ENCODE measurements around the gene ECE2. TPM values are rescaled to one million over a fixed set of nuclear protein-coding genes. Genes with fewer than 3 reads are reported as not detected.

Gene ECE2
- total RNA-seq, 1 donor from 2014 or later, result not detected

- peak; percentile 80 for DNase-seq (ENCODE audit: low read depth)
Measured at GRCh38 chr3:184314363-184314699, 38.5 kb downstream of the ECE2 start, which contains the start of gene EIF4G1. TSS of gene EIF4G1 (plus strand) at chr3:184314606. CDS start at chr3:184315797, 1,191 bp downstream.

DNA sequence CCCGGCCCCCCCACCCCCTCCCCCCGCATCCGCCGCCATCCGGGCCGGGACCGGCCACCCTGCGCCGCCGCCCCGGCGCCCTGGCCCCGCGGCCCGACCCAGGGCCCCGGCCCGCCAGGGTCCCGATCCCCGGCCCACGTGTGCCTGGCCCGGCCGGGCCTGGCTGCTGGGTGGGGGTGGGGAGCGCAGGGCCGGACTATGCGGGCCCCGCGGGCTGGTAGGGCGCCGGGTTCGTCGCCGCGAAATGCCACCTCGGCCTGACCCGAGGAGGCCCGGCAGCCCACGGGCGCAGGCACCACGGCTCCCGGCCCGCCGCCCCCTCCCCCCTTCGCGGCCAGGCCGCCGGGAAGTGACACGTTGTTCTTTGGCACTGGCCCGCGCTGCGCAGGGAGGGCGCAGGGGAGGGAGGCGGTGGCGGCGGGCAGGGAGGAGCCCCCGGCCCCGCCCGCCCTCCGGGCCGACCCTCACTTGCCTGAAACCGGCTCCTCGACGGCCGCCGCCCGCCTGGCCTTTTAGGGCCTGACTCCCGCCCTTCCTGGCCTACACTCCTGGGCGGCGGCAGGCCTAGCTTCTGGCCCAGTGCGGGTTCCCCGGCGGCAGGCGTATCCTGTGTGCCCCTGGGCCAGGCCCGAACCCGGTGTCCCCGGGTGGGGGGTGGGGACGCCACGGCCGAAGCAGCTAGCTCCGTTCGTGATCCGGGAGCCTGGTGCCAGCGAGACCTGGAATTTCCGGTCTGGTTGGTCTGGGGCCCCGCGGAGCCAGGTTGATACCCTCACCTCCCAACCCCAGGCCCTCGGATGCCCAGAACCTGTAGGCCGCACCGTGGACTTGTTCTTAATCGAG is 39.1 kb downstream of the ECE2 start:
- DNase-seq (ENCODE audit: low read depth), result no peak

GRCh38 chr3:184315543-184315867 is 39.7 kb downstream of the ECE2 start:
- DNase-seq (ENCODE audit: low read depth), result no peak

DNA sequence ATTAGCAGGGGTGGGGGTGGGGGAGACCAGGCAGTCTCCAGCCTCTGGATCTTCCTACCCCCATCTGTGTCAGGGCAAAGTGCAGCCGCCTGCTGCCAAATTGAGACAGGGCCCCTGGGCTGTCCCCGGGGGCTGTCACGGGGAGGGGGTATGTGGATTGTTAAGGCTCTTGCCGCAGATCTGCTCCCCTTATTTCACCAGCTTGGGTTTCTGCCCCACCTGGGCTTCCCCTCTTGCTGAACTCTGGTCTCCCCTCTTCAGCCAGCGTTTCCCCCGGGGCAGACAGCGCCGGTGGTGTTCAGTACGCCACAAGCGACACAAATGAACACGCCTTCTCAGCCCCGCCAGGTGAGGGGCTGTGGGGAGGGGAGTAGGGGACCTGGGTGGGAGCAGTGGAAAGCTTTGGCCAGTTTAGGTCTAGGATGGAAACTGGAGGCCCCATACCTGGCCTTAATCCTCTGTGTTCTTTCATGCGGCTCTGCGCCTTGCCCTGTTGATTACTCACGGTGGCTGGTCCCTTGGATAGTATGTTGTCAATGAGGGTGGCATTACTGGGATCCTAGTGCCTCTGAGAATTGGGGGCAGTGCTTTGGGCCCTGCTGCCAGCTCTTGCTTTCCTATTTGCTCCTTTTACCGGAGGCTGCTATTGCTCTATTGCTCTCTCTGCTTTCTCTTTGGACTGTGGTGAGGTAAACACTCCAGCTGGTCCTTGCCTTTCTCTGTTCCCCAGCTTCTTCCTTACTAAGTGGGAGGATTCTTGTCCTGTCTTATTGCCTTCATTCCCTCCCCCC is 40.2 kb downstream of the ECE2 start:
- DNase-seq (ENCODE audit: low read depth), result peak; percentile 13

DNA sequence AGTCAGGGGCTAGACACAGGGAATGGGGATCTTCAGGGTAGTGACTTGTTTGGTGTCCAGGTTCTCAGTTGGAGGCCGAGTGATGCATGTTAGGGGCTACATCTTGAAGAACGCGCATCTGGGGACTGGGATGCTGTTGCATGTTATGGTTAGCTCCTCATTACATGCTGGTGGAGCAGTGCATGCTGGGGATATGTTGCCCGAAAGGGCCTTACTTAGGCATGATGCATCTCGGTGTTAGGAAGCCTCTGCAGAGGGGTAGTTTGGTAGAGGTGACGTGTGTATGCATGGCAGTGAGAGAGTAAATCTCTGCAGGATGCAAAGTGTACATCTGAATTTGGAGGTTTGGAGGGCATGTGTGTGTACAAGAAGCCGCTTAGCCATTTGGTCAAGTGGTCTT is 41.0 kb downstream of the ECE2 start:
- DNase-seq (ENCODE audit: low read depth), result no peak

DNA sequence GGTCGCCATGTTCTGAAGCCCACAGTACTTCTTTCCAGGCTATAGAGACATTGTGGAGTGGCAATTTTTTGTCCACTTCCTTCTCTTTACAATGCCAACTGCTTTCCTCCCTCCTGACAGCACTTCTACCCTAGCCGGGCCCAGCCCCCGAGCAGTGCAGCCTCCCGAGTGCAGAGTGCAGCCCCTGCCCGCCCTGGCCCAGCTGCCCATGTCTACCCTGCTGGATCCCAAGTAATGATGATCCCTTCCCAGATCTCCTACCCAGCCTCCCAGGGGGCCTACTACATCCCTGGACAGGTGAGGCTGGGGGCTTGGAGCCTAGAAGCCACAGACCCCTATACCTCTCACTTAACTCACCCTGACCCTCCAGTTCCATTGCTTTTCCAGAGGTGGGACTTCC is 41.4 kb downstream of the ECE2 start:
- no peak for DNase-seq (ENCODE audit: low read depth)

DNA sequence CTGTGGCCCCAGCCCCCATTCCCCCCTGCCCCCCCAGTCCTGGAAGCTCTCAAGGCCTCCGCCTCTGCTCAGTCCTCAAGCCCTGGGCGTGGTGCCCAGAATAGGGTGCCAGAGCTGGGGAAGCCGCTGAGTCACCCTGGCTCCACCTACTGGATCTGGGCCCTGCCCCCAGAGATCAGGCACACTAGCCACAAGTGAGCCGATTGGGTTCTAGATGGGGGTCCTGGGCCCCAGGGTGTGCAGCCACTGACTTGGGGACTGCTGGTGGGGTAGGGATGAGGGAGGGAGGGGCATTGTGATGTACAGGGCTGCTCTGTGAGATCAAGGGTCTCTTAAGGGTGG is 44.3 kb downstream of the ECE2 start:
- DNase-seq (ENCODE audit: low read depth), result peak; percentile 91

- DNase-seq (ENCODE audit: low read depth), result no peak
Measured at GRCh38 chr3:184321666-184322065, 45.8 kb downstream of the ECE2 start.

DNA sequence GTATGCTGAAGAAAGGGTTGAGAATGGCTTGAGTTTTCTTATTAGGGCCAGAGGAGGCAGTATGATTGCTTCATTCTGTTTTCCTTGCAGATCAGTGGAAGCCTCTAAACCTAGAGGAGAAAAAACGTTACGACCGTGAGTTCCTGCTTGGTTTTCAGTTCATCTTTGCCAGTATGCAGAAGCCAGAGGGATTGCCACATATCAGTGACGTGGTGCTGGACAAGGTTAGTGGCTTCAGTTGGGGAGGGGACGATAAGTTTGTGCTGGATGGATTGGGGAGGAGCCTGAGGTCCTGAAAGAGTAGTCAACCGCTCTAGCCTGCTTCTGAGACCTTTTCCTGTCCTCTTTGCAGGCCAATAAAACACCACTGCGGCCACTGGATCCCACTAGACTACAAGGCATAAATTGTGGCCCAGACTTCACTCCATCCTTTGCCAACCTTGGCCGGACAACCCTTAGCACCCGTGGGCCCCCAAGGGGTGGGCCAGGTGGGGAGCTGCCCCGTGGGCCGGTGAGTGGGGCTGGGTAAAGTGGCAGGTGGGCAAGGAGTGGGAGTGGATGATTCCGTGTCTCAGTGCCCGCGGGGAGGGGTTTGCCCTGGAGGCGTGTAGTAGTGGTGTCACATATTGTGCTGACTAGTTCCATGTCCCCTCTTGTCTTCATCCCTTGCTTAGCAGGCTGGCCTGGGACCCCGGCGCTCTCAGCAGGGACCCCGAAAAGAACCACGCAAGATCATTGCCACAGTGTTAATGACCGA is 47.1 kb downstream of the ECE2 start:
- no peak for DNase-seq (ENCODE audit: low read depth)

GRCh38 chr3:184323696-184324095 is 47.9 kb downstream of the ECE2 start:
- no peak for DNase-seq (ENCODE audit: low read depth)

DNA sequence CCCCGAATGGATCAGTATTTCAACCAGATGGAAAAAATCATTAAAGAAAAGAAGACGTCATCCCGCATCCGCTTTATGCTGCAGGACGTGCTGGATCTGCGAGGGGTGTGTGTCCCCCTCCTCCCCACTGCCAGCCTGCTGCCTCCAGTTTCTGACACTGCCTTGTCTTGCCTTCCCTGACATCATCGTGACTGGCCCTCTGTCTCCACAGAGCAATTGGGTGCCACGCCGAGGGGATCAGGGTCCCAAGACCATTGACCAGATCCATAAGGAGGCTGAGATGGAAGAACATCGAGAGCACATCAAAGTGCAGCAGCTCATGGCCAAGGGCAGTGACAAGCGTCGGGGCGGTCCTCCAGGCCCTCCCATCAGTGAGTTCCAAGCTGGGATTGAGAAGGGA is 49.4 kb downstream of the ECE2 start:
- no peak for DNase-seq (ENCODE audit: low read depth)

DNA sequence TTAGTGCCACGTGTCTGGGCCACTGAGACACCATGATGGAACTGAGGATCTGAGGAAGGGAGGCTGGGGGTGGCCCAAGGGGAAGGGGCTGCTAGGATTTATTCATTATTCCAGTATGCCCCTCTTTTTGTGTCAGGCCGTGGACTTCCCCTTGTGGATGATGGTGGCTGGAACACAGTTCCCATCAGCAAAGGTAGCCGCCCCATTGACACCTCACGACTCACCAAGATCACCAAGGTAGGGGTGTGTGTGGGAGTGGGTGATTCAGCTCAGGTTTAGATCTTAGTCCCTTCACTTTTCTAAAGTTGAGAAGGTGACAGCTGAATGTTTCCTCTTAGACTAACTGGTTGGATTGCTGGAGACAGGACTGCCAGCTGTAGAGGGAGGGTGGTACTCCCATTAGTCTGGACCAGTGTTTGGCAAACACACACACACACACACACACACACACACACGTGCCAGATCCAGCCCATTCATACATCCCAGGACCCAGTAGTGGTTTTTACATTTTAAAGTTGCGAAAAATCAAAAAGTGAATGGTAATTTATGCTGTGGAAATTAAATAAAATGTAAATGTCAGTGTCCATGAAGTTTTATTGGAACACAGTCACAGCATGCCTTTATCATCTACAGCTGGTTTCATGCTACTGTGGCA is 50.0 kb downstream of the ECE2 start:
- DNase-seq (ENCODE audit: low read depth), result no peak

DNA sequence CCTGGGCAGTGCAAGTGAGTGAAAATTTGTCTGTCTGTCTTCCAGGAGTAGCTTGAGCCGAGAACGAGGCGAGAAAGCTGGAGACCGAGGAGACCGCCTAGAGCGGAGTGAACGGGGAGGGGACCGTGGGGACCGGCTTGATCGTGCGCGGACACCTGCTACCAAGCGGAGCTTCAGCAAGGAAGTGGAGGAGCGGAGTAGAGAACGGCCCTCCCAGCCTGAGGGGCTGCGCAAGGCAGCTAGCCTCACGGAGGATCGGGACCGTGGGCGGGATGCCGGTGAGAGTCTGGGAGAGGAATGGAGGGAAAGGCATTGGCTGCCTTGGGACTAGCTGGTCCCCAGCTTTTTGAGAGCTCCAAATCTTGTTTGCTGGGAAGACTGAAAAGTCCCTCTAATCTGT is 51.3 kb downstream of the ECE2 start:
- no peak for DNase-seq (ENCODE audit: low read depth)

- DNase-seq (ENCODE audit: low read depth), result no peak
Measured at GRCh38 chr3:184328516-184328915, 52.7 kb downstream of the ECE2 start.

- DNase-seq (ENCODE audit: low read depth), result peak; percentile 92
Measured at GRCh38 chr3:184332370-184333090, 56.7 kb downstream of the ECE2 start.

- DNase-seq (ENCODE audit: low read depth), result no peak
Measured at GRCh38 chr3:184333190-184333589, 57.4 kb downstream of the ECE2 start.

- DNase-seq (ENCODE audit: low read depth), result no peak
Measured at GRCh38 chr3:184333700-184334099, 57.9 kb downstream of the ECE2 start.

DNA sequence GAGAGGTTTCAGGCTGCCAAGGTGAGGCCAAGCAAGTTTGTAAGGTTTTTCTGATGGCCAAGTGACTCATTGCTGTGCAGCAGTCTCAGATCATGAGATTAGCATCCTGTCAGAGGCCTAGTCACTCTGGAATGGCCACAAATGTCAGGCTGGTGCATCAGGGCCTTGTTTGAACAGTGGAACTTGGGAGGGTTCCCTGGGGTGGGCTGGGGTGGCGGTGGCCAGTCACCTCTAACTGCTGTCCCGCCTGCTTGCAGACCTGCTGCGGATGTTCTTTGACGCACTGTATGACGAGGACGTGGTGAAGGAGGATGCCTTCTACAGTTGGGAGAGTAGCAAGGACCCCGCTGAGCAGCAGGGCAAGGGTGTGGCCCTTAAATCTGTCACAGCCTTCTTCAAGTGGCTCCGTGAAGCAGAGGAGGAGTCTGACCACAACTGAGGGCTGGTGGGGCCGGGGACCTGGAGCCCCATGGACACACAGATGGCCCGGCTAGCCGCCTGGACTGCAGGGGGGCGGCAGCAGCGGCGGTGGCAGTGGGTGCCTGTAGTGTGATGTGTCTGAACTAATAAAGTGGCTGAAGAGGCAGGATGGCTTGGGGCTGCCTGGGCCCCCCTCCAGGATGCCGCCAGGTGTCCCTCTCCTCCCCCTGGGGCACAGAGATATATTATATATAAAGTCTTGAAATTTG is 58.8 kb downstream of the ECE2 start:
- peak; percentile 74 for DNase-seq (ENCODE audit: low read depth)

DNA sequence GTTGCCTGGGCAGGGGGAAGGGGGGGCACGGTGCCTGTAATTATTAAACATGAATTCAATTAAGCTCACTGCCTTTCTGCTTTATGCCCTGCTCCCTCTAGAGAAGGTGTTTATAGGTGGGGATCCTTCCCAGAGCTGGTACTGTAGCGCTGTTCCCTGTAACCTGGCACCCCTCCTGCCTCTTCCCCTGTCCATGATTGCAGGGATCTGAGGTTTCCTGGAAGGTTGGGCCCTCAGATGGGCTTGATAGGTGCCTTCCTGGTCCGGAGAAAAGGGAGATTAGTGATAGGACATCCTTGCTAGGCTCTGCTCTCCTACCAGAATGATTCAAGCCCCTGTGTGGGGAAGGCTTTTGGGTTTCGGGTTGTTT is 59.5 kb downstream of the ECE2 start:
- no peak for DNase-seq (ENCODE audit: low read depth)

GRCh38 chr3:184335661-184336546 is 60.1 kb downstream of the ECE2 start:
- DNase-seq (ENCODE audit: low read depth), result peak; percentile 51
